Vagina (tissue), 2 donors: ENCODE data around the gene PPP5C. TPM values are rescaled to one million over a fixed set of nuclear protein-coding genes. Genes with fewer than 3 reads are reported as not detected.
"Not testable (repeated sequence)": the region's sequence is repeated elsewhere in the genome, so short reads cannot be mapped to it uniquely, and the experiment has no call there.

Experiments used
- DNase-seq, 2 donors: peaks; one replicate each; pipeline ENCODE4 v3.0.0-alpha.2; 2017; ENCODE audit errors: extremely low spot score in 2 of 2
- H3K27ac ChIP-seq: fragments of 200-600 bp; sonication (generic); one replicate; pipeline ENCODE4 v1.5.1; 2019
- H3K27me3 ChIP-seq: fragments of 200-600 bp; sonication (generic); one replicate; pipeline ENCODE4 v1.5.1; 2019
- H3K36me3 ChIP-seq, 2 donors: fragments of 200-600 bp; sonication (generic); one replicate each; pipeline ENCODE4 v1.5.1; 2017 to 2019
- H3K4me1 ChIP-seq: fragments of 200-600 bp; sonication (generic); one replicate; pipeline ENCODE4 v1.5.1; 2019
- H3K4me3 ChIP-seq, 2 donors: fragments of 200-600 bp; sonication (generic); 1 replicate in 1 of 2; 2 replicates in 1 of 2; pipeline ENCODE4 v1.5.1; 2016 to 2019
- H3K9me3 ChIP-seq: fragments of 200-600 bp; sonication (generic); one replicate; pipeline ENCODE4 v1.5.1; 2019
- CTCF ChIP-seq, 3 experiments: fragments of 450-650 bp in 2 of 3; fragments of 200-600 bp in 1 of 3; sonication (generic) in 1 of 3; IDR thresholded peaks; one replicate each; pipeline ENCODE4 v1.5.1; 2017 to 2019; ENCODE audit warnings: antibody characterized with exemption in 3 of 3, mild to moderate bottlenecking in 2 of 3, moderate library complexity in 2 of 3
- POLR2A ChIP-seq, 2 donors: fragments of 450-650 bp; IDR thresholded peaks; one replicate each; pipeline ENCODE4 v1.6.1; 2017; ENCODE audit warnings: antibody characterized with exemption in 2 of 2, mild to moderate bottlenecking in 2 of 2, moderate library complexity in 2 of 2
- POLR2AphosphoS5 ChIP-seq, 2 donors: sonication (generic); formaldehyde crosslinking; IDR thresholded peaks; one replicate each; pipeline ENCODE4 v1.9.0; 2017; ENCODE audit warnings: antibody characterized with exemption in 2 of 2, mild to moderate bottlenecking in 2 of 2, low read depth in 1 of 2; ENCODE audit not compliant: insufficient read depth in 1 of 2
- intact Hi-C: fragments of 100-400 bp; cut with DNase I; formaldehyde crosslinking; loops from one replicate; pipeline ENCODE4 v1.15.1; 2023
- total RNA-seq: library from RNA; depleted of rRNA; stranded (reverse); fragments of >200 nt; gene quantifications from one replicate; pipeline ENCODE4 v1.2.3, GENCODE V29; 2016

PPP5C gene
- total RNA-seq, 1 donor from 2014 or later, result 60.4 TPM

GRCh38 chr19:46394402-46394797 is 47.5 kb downstream of the PPP5C start:
- Histone ChIP-seq H3K4me1 (peaks cover 8% of the 10 kb centered on the region), H3K36me3 (peaks cover 0 to 22% of the 10 kb centered on the region in 2 donors), H3K9me3 (no peaks in the 10 kb centered on the region), H3K27me3 (no peaks in the 10 kb centered on the region), H3K4me3 (no peak overlapping the region), H3K27ac (no peak overlapping the region)
- no peak for DNase-seq
- TF ChIP-seq CTCF (IDR thresholded peaks at IDR 0.05) (no peak), POLR2AphosphoS5 (IDR thresholded peaks at IDR 0.05; ENCODE audit: insufficient read depth in 1 of 2, low read depth in 1 of 2) (no peak), POLR2A (IDR thresholded peaks at IDR 0.05) (no peak)
- intact Hi-C loops, result loop anchor here (2.0 to 5.0 kb wide), 2 partner anchors 92 to 112 kb away; no protein-coding TSS in a partner anchor

DNA sequence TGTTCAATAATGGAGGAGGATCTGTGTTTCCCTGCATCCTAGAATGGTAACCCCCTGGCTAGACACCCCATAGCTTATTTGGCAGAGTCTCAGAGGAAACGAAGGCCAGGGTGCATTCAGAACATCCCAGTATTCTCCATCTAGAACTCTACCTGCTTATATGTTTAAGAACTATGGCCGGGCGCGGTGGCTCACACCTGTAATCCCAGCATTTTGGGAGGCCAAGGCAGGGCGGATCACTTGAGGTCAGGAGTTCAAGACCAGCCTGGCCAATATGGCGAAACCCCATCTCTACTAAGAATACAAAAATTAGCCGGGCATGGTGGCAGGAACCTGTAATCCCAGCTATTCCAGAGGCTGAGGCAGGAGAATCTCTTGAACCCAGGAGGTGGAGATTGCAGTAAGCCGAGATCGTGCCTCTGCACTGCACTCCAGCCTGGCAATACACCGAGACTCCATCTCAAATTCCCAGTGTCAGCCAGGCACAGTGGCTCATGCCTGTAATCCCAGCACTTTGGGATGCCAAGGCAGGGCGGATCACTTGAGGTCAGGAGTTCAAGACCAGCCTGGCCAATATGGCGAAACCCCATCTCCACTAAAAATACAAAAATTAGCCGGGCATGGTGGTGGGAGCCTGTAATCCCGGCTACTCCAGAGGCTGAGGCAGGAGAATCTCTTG is 51.1 kb downstream of the PPP5C start:
- DNase-seq, H3K36me3 ChIP-seq, H3K4me1 ChIP-seq, H3K27me3 ChIP-seq, intact Hi-C loops, H3K4me3 ChIP-seq, H3K27ac ChIP-seq, H3K9me3 ChIP-seq: not testable (repeated sequence)

DNA sequence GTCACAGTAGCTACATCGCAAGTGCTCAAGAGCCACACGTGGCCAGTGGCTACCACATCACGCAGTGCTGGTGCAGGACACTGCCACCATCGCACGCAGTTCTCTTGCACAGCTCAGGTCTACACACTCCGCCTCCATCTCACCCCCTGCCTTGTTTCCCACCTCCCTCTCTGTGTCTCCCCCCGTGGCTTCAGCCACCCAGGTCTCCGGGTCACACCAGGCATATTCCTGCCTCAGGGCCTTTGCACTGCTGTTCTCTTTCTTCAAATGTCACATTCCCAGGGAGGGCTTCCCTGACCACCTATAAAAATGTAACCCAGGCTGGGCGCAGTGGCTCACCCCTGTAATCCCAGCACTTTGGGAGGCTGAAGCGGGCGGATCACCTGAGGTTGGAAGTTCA is 55.8 kb downstream of the PPP5C start:
- Histone ChIP-seq H3K9me3 (no peaks in the 10 kb centered on the region), H3K36me3 (no peaks in the 10 kb centered on the region), H3K4me1 (peaks cover 35% of the 10 kb centered on the region), H3K27ac (no peak overlapping the region), H3K4me3 (no peak overlapping the region), H3K27me3 (no peaks in the 10 kb centered on the region)
- TF ChIP-seq POLR2A (IDR thresholded peaks at IDR 0.05), result no peak
- no peak for TF ChIP-seq CTCF (IDR thresholded peaks at IDR 0.05)
- no peak for TF ChIP-seq POLR2AphosphoS5 (IDR thresholded peaks at IDR 0.05; ENCODE audit: insufficient read depth in 1 of 2, low read depth in 1 of 2)
- no peak for DNase-seq
- intact Hi-C loops, result no loop called here

DNA sequence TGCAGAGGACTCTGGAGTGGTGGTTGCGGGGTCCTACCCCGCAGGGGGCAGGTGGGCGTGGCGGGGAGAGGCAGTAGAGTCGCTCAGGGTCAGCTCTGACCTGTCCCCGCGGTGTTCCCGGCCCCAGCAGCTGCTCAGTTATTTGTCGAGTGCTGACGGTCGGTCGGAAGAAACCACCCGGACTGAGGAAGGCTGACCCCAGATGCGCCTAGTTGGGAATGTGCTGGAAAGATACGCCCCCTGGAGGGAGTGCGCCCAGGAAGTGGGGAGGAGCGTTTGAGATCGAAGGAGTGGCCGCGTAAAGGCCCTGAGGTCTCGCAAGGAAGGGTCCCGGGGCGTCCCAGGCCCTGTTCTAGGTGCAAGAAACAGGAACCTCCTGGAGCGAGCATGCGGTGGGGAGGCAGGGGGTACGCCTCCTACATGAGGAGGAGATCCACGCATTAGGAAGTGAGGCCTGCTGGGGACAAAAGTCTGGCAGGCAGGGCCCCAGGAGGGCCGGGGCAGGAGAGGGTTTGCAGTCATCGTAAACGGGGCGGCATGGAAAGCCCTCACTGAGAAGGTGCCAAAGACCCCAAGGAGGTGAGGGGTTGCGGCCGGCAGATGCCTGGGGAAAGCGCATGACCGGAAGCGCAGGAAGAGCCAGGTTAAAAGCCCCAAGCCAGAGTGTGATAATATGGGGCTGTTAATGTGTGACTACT is 57.3 kb downstream of the PPP5C start:
- H3K4me3 ChIP-seq, result peak overlapping the region; percentile 36 to 37
- no peaks in the 10 kb centered on the region for H3K27me3 ChIP-seq
- TF ChIP-seq POLR2AphosphoS5 (IDR thresholded peaks at IDR 0.05; ENCODE audit: insufficient read depth in 1 of 2, low read depth in 1 of 2), result peak in 1 of 2 donors; percentile 78
- TF ChIP-seq CTCF (IDR thresholded peaks at IDR 0.05), result no peak
- intact Hi-C loops, result no loop called here
- DNase-seq, result no peak
- H3K9me3 ChIP-seq, result no peaks in the 10 kb centered on the region
- H3K4me1 ChIP-seq, result peaks cover 46% of the 10 kb centered on the region
- no peaks in the 10 kb centered on the region for H3K36me3 ChIP-seq
- H3K27ac ChIP-seq, result peak overlapping the region; percentile 82

- Histone ChIP-seq H3K27ac (peak overlapping the region; percentile 82), H3K36me3 (no peaks in the 10 kb centered on the region), H3K27me3 (no peaks in the 10 kb centered on the region), H3K9me3 (no peaks in the 10 kb centered on the region), H3K4me1 (peaks cover 51% of the 10 kb centered on the region), H3K4me3 (peak overlapping the region; percentile 36 to 37)
- no peak for DNase-seq
- intact Hi-C loops, result no loop called here
- TF ChIP-seq CTCF (IDR thresholded peaks at IDR 0.05), result no peak
- TF ChIP-seq POLR2AphosphoS5 (IDR thresholded peaks at IDR 0.05; ENCODE audit: insufficient read depth in 1 of 2, low read depth in 1 of 2), result no peak
- TF ChIP-seq POLR2A (IDR thresholded peaks at IDR 0.05), result no peak
Measured at GRCh38 chr19:46404753-46405468, 58.0 kb downstream of the PPP5C start.
